Thyroid gland (tissue), 4 donors: ENCODE data around the gene DOCK6.

Experiments used
- POLR2A ChIP-seq, 2 donors: fragments of 450-650 bp; IDR thresholded peaks; one replicate each; pipeline ENCODE4 v1.6.1; 2017; ENCODE audit warnings: antibody characterized with exemption in 2 of 2, mild to moderate bottlenecking in 2 of 2, moderate library complexity in 1 of 2
- TF ChIP-seq, protein P1 (sequence below), 6 experiments: fragments of 200-600 bp in 3 of 6; fragments of 450-650 bp in 3 of 6; sonication (generic) in 3 of 6; IDR thresholded peaks; one replicate each; pipeline ENCODE4 v1.5.1; 2016 to 2019; ENCODE audit warnings: antibody characterized with exemption in 6 of 6, mild to moderate bottlenecking in 2 of 6, inconsistent platforms in 1 of 6, moderate library complexity in 1 of 6

GRCh38 chr19:11296264-11296663 is 33.9 kb upstream of the DOCK6 start:
- TF ChIP-seq POLR2A (IDR thresholded peaks at IDR 0.05), result no peak
- TF ChIP-seq, protein P1, sequence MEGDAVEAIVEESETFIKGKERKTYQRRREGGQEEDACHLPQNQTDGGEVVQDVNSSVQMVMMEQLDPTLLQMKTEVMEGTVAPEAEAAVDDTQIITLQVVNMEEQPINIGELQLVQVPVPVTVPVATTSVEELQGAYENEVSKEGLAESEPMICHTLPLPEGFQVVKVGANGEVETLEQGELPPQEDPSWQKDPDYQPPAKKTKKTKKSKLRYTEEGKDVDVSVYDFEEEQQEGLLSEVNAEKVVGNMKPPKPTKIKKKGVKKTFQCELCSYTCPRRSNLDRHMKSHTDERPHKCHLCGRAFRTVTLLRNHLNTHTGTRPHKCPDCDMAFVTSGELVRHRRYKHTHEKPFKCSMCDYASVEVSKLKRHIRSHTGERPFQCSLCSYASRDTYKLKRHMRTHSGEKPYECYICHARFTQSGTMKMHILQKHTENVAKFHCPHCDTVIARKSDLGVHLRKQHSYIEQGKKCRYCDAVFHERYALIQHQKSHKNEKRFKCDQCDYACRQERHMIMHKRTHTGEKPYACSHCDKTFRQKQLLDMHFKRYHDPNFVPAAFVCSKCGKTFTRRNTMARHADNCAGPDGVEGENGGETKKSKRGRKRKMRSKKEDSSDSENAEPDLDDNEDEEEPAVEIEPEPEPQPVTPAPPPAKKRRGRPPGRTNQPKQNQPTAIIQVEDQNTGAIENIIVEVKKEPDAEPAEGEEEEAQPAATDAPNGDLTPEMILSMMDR (IDR thresholded peaks at IDR 0.05), result no peak
